ENCODE measurements around the gene NEU2.
"Not testable (repeated sequence)": the region's sequence is repeated elsewhere in the genome, so short reads cannot be mapped to it uniquely, and the experiment has no call there.

NEU2 gene

GRCh38 chr2:233063269-233063975 lies 30.9 kb downstream of the NEU2 start:
- Mint-ChIP-seq H3K36me3 (ENCODE audit: low read depth) (peaks cover 40% of the 10 kb centered on the region), H3K4me1 (ENCODE audit: low read depth) (peaks cover 39% of the 10 kb centered on the region), H3K4me3 (peak overlapping the region; percentile 98), H3K27me3 (ENCODE audit: low read depth) (no peaks in the 10 kb centered on the region), H3K9me3 (no peaks in the 10 kb centered on the region), H3K27ac (peak overlapping the region; percentile 76)

DNA sequence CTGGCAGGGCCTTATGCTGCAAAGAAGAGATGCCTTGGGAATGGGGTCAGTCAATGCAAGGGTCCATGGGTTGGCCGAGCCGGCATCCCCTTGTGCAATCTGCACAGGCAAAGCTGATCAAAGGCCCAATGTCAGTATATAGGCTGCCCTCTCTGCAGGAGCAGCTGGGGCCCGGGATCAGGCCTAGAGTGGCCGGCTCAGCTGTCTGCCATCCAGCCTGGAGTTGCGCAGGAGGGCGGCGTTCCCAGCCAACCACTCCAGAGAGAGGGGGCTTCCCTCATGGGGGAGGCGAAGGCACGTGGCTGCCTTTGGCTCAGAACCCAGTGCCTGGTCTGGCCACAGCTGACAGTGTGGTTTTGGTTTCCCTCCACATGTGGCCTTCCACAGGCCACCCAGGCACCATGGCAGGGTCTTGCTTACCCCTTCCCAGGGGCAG lies 31.5 kb downstream of the NEU2 start:
- H3K27ac Mint-ChIP-seq = no peak overlapping the region
- peaks cover 45% of the 10 kb centered on the region for H3K36me3 Mint-ChIP-seq (ENCODE audit: low read depth)
- no peaks in the 10 kb centered on the region for H3K27me3 Mint-ChIP-seq (ENCODE audit: low read depth)
- H3K9me3 Mint-ChIP-seq = no peaks in the 10 kb centered on the region
- peaks cover 44% of the 10 kb centered on the region for H3K4me1 Mint-ChIP-seq (ENCODE audit: low read depth)
- H3K4me3 Mint-ChIP-seq = no peak overlapping the region

DNA sequence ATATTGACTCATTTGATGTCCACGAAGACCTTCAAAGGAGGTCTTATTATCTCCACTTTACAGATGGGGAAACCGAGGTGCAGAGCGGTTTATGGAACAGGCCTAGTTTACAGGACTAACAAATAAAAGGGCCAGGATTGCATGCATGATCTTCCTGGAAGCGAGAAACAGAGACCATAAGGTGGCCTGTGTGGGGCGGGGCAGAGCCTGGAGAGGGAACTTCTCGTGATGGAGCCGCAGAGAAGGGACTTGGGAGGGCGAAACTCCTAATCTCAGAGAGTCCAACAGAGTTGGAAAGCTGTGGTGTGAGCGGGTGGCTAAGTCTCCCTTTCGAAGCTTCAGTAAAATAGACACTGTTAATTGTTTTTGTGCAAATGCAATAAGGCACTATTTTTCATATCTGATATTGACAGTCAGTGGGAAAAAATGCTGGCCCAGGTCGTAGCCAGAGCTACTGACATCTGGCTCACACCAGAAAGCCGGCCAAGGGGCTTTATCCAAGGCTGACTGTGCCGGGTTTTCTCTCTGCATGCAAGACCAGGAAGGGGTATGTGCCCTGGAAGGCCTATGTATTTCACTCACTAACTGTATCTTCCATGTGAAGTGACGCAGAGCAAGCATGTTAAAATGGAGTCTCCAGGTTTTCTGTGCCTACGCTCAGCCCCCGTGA lies 32.2 kb downstream of the NEU2 start:
- peaks cover 51% of the 10 kb centered on the region for H3K4me1 Mint-ChIP-seq (ENCODE audit: low read depth)
- H3K27me3 Mint-ChIP-seq (ENCODE audit: low read depth) = no peaks in the 10 kb centered on the region
- no peak overlapping the region for H3K4me3 Mint-ChIP-seq
- peak overlapping the region; percentile 3 for H3K27ac Mint-ChIP-seq
- peaks cover 48% of the 10 kb centered on the region for H3K36me3 Mint-ChIP-seq (ENCODE audit: low read depth)
- no peaks in the 10 kb centered on the region for H3K9me3 Mint-ChIP-seq

- not testable (repeated sequence) for H3K4me3 Mint-ChIP-seq; H3K27me3 Mint-ChIP-seq (ENCODE audit: low read depth); H3K9me3 Mint-ChIP-seq; H3K27ac Mint-ChIP-seq
- Mint-ChIP-seq H3K36me3 (ENCODE audit: low read depth) (peaks cover 52% of the 10 kb centered on the region), H3K4me1 (ENCODE audit: low read depth) (peaks cover 53% of the 10 kb centered on the region)
These were observed 32.7 kb downstream of the NEU2 start for GRCh38 chr2:233065200-233065589.

- Mint-ChIP-seq H3K36me3 (ENCODE audit: low read depth) (peaks cover 58% of the 10 kb centered on the region), H3K4me1 (ENCODE audit: low read depth) (peaks cover 54% of the 10 kb centered on the region), H3K4me3 (no peak overlapping the region)
These were observed 33.5 kb downstream of the NEU2 start for GRCh38 chr2:233065954-233066470.

GRCh38 chr2:233068762-233069418 lies 36.4 kb downstream of the NEU2 start:
- Mint-ChIP-seq H3K27ac (peak overlapping the region; percentile 6), H3K9me3 (peaks cover 5% of the 10 kb centered on the region), H3K4me3 (no peak overlapping the region), H3K27me3 (ENCODE audit: low read depth) (no peaks in the 10 kb centered on the region), H3K4me1 (ENCODE audit: low read depth) (peaks cover 43% of the 10 kb centered on the region), H3K36me3 (ENCODE audit: low read depth) (peaks cover 58% of the 10 kb centered on the region)

More at GRCh38 chr2:233065954-233066470, 33.5 kb downstream of the NEU2 start:
- H3K27ac Mint-ChIP-seq = no peak overlapping the region
- H3K9me3 Mint-ChIP-seq = no peaks in the 10 kb centered on the region
- H3K27me3 Mint-ChIP-seq (ENCODE audit: low read depth) = no peaks in the 10 kb centered on the region

DNA sequence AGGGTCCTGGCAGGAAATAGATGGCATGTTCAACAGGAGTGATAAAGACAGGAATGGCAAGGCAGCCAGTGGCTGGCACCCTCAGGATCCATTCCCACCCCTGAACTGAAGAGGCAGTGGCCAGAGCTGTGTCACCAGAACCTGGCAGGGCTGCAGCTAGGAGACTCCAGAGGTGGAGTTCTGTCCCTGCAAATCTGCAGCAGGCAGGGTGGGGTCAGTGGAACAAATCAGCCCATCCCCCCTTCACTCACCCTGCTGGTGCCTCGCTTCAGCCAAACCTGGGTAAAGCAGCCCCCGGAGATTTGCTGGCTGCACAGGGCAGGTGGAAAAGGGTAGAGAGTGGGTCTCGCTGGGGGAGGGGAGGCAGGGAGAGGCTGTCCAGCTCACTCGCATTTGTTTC lies 40.4 kb downstream of the NEU2 start:
- Mint-ChIP-seq H3K27ac (no peak overlapping the region), H3K27me3 (ENCODE audit: low read depth) (no peaks in the 10 kb centered on the region), H3K4me1 (ENCODE audit: low read depth) (peaks cover 27% of the 10 kb centered on the region), H3K36me3 (ENCODE audit: low read depth) (peaks cover 39% of the 10 kb centered on the region), H3K4me3 (no peak overlapping the region), H3K9me3 (peaks cover 5% of the 10 kb centered on the region)

DNA sequence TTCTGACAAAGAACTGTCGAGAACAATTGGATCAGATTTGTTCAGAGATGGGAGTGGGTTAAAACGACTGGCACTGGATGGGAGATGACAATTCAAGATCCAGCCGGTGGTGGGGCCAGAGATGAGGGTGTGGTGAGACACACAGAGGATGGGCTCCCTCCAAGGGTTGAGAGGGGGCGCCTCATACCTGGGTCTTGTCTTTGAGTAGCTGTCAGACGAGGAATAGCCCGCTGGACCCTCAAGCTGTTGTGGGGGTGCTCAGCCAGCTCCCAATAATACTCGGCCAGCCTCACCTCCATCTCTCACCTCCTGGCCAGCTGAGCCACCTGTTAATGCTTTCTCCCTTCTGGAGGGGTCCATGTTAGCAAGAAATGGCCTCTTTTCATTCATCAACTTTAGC lies 41.6 kb downstream of the NEU2 start:
- peaks cover 26% of the 10 kb centered on the region for H3K4me1 Mint-ChIP-seq (ENCODE audit: low read depth)
- H3K4me3 Mint-ChIP-seq = no peak overlapping the region
- H3K9me3 Mint-ChIP-seq = peaks cover 5% of the 10 kb centered on the region
- H3K27ac Mint-ChIP-seq = no peak overlapping the region
- H3K36me3 Mint-ChIP-seq (ENCODE audit: low read depth) = peaks cover 35% of the 10 kb centered on the region
- H3K27me3 Mint-ChIP-seq (ENCODE audit: low read depth) = no peaks in the 10 kb centered on the region

- Mint-ChIP-seq H3K4me3 (no peak overlapping the region), H3K27ac (no peak overlapping the region), H3K4me1 (ENCODE audit: low read depth) (peaks cover 24% of the 10 kb centered on the region), H3K27me3 (ENCODE audit: low read depth) (no peaks in the 10 kb centered on the region), H3K9me3 (peaks cover 5% of the 10 kb centered on the region), H3K36me3 (ENCODE audit: low read depth) (peaks cover 36% of the 10 kb centered on the region)
These were observed 42.9 kb downstream of the NEU2 start for GRCh38 chr2:233075141-233075965.

DNA sequence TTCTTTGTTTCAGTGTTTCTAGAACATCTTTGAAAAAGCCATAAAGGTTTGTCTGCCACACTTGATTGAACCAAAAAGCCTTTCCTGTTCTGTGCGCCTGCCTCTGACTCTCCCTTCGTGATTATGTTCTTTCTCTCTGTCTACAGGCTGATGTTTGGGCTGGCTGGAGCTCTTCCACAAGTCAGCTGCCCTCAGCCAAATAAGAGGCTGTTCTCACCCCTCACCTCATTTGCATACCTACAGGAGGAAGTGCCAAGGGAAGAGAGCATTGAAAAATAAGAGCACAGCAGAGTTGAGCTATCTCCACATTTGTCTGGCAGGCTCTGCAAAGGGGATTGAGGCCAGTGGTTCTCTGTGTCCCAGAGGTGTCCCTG lies 43.5 kb downstream of the NEU2 start:
- H3K27ac Mint-ChIP-seq = no peak overlapping the region
- H3K4me1 Mint-ChIP-seq (ENCODE audit: low read depth) = peaks cover 28% of the 10 kb centered on the region
- peaks cover 5% of the 10 kb centered on the region for H3K9me3 Mint-ChIP-seq
- H3K27me3 Mint-ChIP-seq (ENCODE audit: low read depth) = no peaks in the 10 kb centered on the region
- peaks cover 35% of the 10 kb centered on the region for H3K36me3 Mint-ChIP-seq (ENCODE audit: low read depth)
- no peak overlapping the region for H3K4me3 Mint-ChIP-seq

- Mint-ChIP-seq H3K4me1 (ENCODE audit: low read depth) (peaks cover 36% of the 10 kb centered on the region), H3K36me3 (ENCODE audit: low read depth) (peaks cover 36% of the 10 kb centered on the region), H3K27me3 (ENCODE audit: low read depth) (no peaks in the 10 kb centered on the region), H3K9me3 (peaks cover 2% of the 10 kb centered on the region), H3K4me3 (no peak overlapping the region), H3K27ac (no peak overlapping the region)
These were observed 44.3 kb downstream of the NEU2 start for GRCh38 chr2:233076749-233077148.

DNA sequence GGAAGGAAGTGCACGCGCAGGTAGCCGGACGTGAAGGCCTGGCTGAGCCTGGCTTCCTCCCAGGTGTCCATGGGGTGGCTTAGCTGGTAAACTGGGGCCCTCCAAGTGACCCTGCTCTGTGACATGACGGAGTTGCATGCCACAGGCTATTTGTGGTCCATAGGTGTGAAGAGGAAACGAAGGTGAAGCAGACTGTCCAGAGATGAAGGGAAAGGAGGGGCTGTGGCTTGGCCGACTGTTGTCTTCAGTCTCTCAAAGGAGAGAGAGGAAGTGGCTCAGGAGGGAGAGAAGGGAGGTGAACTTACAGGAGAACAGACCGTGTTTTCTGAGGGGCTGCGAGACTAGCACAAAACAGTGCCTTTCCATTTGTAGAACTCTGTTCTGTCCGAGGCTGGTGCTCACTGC lies 47.0 kb downstream of the NEU2 start:
- peaks cover 55% of the 10 kb centered on the region for H3K4me1 Mint-ChIP-seq (ENCODE audit: low read depth)
- no peaks in the 10 kb centered on the region for H3K27me3 Mint-ChIP-seq (ENCODE audit: low read depth)
- no peaks in the 10 kb centered on the region for H3K9me3 Mint-ChIP-seq
- H3K27ac Mint-ChIP-seq = peak overlapping the region; percentile 91
- H3K4me3 Mint-ChIP-seq = peak overlapping the region; percentile 72
- H3K36me3 Mint-ChIP-seq (ENCODE audit: low read depth) = peaks cover 36% of the 10 kb centered on the region

DNA sequence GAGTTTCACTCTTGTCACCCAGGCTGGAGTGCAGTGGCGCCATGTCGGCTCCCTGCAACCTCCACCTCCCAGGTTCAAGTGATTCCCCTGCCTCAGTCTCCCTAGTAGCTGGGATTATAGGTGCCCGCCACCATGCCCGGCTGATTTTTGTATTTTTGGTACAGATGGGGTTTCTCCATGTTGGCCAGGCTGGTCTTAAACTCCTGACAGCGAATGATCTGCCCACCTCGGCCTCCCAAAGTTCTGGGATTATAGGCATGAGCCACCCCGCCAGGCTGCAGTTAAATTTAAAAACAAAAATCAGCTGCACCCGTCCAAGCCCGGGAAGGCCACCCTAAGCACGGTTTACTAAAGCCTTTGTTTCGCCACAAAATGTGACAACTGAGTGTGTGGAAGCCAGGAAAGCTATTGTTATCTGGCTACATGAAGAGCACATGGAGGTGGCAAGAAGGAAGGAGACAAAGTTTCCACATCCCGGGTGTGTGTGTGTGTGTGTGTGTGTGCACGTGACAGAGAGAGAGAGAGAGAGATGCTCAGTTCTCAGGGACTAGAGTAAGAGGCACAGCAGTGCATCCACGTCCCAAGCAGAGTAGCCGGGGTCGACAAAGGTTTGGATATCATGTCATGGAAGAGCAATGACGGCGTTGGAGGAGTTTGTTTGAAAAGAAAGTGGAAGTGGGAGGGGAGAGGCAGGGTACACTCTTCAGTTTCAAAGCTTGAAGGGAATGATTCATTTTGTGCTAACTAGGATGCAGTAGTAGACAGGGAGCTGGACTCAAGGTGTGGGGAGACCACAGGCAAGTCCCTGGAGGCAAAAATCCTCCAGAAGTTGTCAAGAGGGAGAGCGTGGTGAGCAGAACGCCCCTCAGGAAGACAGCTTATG lies 47.7 kb downstream of the NEU2 start:
- Mint-ChIP-seq H3K4me3 (peak overlapping the region; percentile 72), H3K4me1 (ENCODE audit: low read depth) (peaks cover 58% of the 10 kb centered on the region), H3K36me3 (ENCODE audit: low read depth) (peaks cover 39% of the 10 kb centered on the region), H3K9me3 (no peaks in the 10 kb centered on the region), H3K27ac (peak overlapping the region; percentile 91), H3K27me3 (ENCODE audit: low read depth) (no peaks in the 10 kb centered on the region)

Measured in T-helper 1 cell treated with Interleukin-12 subunit alpha and Interleukin-12 subunit beta and Interleukin-4 antibody, amounts not matched to agents 30 μg/mL and 1 μg/mL, for 36 hours (primary cell).